ENCODE results near the gene CDKAL1.

GRCh38 chr6:20575125-20575524 lies 40.9 kb downstream of the CDKAL1 start:
- TF ChIP-seq POLR2AphosphoS5 (IDR thresholded peaks at IDR 0.05; ENCODE audit: low read depth, low read length): no peak
- no peak for TF ChIP-seq TAF1 (IDR thresholded peaks at IDR 0.05; ENCODE audit: low read depth, low read length)
- no peak for TF ChIP-seq PAX5 (IDR thresholded peaks at IDR 0.05; ENCODE audit: insufficient read depth, low read length, severe bottlenecking)
